NCI-H524 (cell line): Measurements from ENCODE around the gene USP35.
"Not testable (repeated sequence)": the region's sequence is repeated elsewhere in the genome, so short reads cannot be mapped to it uniquely, and the experiment has no call there.

Experiments used
- DNase-seq, 2 experiments: peaks; one replicate each; lab custom pipeline; 2025; lab: John Stamatoyannopoulos, UW

Gene USP35

DNA sequence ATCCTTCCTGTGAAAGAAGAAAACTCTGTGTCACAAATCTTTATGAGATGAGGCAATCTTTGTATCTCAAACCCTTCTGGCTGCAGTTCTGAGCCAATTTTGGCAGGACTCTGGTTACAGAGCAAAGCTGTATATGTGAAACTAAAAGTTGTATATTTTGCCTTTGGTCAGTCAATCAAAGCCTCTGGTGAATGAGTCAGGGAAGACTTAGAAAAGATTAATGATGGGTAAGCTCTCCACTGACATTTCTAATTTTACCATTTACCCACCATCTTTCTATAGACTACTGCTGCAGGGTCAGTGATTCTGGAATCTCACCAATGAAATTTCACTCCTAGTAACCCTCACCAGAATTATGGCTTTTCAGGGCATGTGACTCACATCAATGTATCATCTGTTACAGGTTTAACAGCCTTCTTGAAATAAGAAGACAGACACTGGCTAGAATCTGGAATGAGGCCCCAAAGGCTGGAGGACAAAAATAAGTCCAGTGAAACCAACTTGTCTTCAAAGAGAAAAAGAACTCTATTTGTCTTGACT lies 43.3 kb downstream of the USP35 start:
- no peak for DNase-seq

- DNase-seq = not testable (repeated sequence)
These were observed 44.3 kb downstream of the USP35 start for GRCh38 chr11:78233046-78233445.

GRCh38 chr11:78234006-78234405 lies 45.3 kb downstream of the USP35 start:
- DNase-seq = no peak

DNA sequence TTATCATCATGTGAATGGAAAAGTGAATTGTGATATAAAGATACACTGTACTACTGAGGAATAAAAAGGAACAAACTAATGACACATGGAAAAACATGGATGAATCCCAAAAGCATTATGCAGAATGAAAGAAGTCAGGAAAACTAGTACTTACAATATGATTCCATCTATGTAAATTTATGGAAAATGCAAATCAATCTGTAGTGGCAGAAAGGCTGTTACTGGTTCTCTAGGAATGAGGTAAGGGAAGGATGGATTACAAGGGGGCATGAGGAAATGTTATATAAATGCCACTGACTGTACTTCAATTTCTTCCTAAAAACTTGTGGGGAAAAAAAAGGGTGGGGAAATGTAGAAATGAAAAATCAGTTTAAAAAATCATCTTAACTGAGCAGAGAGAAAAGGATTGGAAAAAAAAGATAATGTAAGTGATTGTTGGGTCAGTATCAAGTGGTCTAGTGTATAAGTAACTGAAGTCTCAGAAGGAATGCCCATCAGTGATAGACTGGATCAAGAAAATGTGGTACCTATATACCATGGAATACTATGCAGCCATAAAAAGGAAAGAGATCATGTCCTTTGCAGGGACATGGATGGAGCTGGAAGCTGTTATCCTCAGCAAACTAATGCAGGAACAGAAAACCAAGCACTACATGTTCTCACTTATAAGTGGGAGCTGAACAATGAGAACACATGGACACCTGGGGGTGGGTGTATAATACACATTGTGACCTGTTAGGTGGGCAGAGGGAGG lies 48.8 kb downstream of the USP35 start:
- no peak for DNase-seq

- DNase-seq = no peak
These were observed 51.1 kb downstream of the USP35 start for GRCh38 chr11:78239781-78240180.

- no peak for DNase-seq
These were observed 52.8 kb downstream of the USP35 start for GRCh38 chr11:78241475-78241874.

- no peak for DNase-seq
These were observed 55.4 kb downstream of the USP35 start for GRCh38 chr11:78244080-78244479.

GRCh38 chr11:78244546-78245255 lies 56.0 kb downstream of the USP35 start:
- no peak for DNase-seq

- DNase-seq = no peak
These were observed 59.5 kb downstream of the USP35 start for GRCh38 chr11:78248191-78248590.

GRCh38 chr11:78248903-78249302 lies 60.2 kb downstream of the USP35 start:
- DNase-seq = no peak

GRCh38 chr11:78250099-78250498 lies 61.4 kb downstream of the USP35 start:
- no peak for DNase-seq

GRCh38 chr11:78251083-78251775 lies 62.5 kb downstream of the USP35 start:
- DNase-seq = no peak

DNA sequence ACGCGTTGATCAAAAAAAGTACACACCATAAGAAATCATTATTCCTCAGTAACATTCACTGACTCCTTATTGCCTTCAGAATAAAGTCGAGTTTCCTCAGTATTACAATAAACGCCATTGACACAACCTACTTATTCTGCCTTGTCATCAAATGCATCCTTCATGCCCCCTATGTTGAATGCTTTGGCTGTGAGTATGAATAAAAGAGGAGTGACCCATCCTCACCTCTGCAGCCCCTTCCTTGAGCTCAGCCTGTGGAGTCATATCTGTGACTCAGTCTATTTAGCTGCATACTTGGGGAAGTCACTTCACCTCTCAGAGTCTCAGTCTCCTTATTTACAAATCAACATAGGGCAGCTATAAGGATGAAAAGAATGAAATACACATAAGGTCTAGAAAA lies 65.1 kb downstream of the USP35 start:
- DNase-seq = no peak

DNA sequence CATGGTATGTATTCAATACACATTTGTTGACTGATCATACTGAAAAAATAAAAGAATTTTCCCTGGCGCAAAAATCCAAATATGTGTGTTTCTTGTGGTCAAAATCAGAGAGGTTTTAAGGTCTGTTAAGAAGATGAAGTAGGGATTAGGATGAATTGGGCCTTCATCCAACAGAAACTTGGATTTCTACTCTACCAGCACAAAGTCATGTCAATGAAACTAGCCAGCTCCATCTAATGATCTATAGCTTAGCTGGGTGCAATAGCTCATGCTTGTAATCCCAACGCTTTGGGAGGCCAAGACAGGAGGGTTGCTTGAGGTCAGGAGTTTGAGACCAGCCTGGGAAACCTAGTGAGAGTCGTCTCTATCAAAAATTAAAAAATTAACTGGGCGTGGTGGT lies 65.5 kb downstream of the USP35 start:
- DNase-seq = no peak

DNA sequence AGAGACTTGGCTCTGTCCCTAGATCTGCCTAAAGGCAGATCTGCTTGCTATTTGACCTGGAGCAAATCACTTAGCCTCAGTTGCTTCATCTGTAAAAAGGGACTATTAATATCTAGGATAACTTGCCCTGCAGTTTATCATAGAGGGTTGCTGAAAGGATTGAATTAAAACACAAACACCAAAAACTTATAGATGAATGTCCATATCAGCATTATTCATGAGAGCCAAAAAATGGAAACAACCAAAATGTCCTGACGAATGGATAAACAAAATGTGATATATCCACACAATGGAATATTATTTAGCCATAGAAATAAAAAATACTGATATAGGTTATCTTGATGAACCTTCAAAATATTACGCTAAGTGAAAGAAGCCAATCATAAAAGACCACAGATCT lies 67.2 kb downstream of the USP35 start:
- DNase-seq = no peak

- no peak for DNase-seq
These were observed 68.2 kb downstream of the USP35 start for GRCh38 chr11:78256962-78257361.

DNA sequence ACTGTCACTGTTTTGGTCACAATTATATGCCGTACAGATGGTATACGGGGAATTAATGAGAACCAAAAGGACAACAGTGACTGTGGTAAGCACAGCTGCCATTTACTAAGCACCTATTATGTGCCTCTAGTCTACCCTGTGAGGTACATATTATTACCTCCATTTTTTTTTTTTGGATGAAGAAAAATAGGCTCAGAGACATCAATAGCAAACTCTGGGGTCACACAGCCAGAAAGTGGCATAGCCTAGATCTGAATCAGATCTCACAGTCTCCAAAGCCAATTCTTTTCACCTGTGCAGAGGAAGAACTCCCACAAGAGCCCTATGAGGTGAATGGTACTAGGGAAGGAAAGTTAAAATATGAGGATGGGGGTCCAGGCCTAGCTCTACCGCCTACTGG lies 68.9 kb downstream of the USP35 start:
- DNase-seq = no peak

GRCh38 chr11:78259777-78260487 lies 71.2 kb downstream of the USP35 start:
- DNase-seq = no peak

- no peak for DNase-seq
These were observed 72.6 kb downstream of the USP35 start for GRCh38 chr11:78261367-78261766.

- DNase-seq = no peak
These were observed 73.1 kb downstream of the USP35 start for GRCh38 chr11:78261828-78262227.

DNA sequence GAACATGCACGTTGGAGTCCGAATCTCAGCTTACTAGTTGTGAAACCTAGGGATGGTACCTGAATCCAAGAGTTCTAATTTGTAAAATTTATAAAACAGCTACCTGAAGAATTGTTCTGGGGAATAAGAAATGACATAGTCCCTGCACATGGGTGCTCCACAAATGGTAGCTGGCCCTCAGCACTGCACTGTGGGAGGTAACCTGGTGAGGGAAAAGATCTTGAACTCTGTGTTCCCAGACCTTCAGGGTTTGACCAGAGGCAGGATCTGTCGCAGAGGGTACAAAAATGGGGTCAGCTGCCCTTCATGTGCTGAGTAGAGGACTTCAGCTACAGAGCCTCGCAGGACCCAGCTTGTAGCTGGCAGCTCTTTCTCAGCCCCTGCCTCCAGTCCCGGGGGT lies 73.5 kb downstream of the USP35 start:
- DNase-seq = no peak

DNA sequence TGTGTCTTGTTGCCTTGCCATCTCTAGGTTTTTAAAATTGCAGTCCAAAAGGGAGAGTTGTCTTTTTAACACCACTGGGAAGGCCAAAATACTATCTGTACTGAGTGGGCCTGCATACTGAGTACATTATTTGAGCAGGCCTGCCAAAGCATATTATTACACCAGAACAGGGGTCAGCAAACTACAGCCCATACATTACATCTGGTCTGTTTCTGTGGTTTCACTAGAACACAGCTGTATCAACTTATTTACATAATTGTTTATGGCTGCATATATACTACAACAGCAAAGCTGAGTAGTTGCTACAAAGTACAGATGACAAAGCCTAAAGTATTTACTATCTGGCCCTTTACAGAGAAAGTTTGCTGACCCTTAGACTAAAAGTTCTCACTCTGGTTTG lies 74.0 kb downstream of the USP35 start:
- DNase-seq = no peak
